ENCODE measurements around the gene WWOX. TPM values are rescaled to one million over a fixed set of nuclear protein-coding genes. Genes with fewer than 3 reads are reported as not detected.

Gene WWOX
- total and polyA plus RNA-seq, 2 of the 13 experiments (the other 11 are each of a cell fraction or from before 2014, with no cell fraction given): 9.1 to 37.4 TPM

GRCh38 chr16:78284957-78285434, 185.5 kb downstream of the WWOX start (continued):
- peak; percentile 59 for TF ChIP-seq ZNF609 (CRISPR knock-in tag; IDR thresholded peaks at IDR 0.05; ENCODE audit: borderline replicate concordance)
- TF ChIP-seq ARNTL (CRISPR knock-in tag; IDR thresholded peaks at IDR 0.05): peak; percentile 44; the same call in 1 of the 2 replicates
- TF ChIP-seq NR1H2 (CRISPR knock-in tag; IDR thresholded peaks at IDR 0.05; ENCODE audit: borderline replicate concordance, low read depth): no peak
- no peak for TF ChIP-seq ZNF737 (CRISPR knock-in tag; IDR thresholded peaks at IDR 0.05; ENCODE audit: borderline replicate concordance)
- TF ChIP-seq SALL1 (CRISPR knock-in tag; IDR thresholded peaks at IDR 0.05): peak; percentile 94
- TF ChIP-seq THAP8 (CRISPR knock-in tag; IDR thresholded peaks at IDR 0.05; ENCODE audit: borderline replicate concordance): no peak
- TF ChIP-seq HOXA3 (CRISPR knock-in tag; IDR thresholded peaks at IDR 0.05): peak; percentile 82
- TF ChIP-seq ZNF550 (CRISPR knock-in tag; IDR thresholded peaks at IDR 0.05; ENCODE audit: borderline replicate concordance): no peak
- peak; percentile 57 for TF ChIP-seq DRAP1 (CRISPR knock-in tag; IDR thresholded peaks at IDR 0.05)
- TF ChIP-seq EHMT2 (IDR thresholded peaks at IDR 0.05; ENCODE audit: borderline replicate concordance, low read depth, low read length): peak; percentile 45; the same call in 1 of the 2 replicates
- TF ChIP-seq HDAC1 (CRISPR knock-in tag; IDR thresholded peaks at IDR 0.05): peak; percentile 54; the same call in 1 of the 2 replicates
- TF ChIP-seq SP5 (CRISPR knock-in tag; IDR thresholded peaks at IDR 0.05; ENCODE audit: borderline replicate concordance, low read depth): peak; percentile 21; the same call in 1 of the 2 replicates
- TF ChIP-seq TEAD3 (CRISPR knock-in tag; optimal IDR thresholded peaks at IDR 0.05; ENCODE audit: borderline replicate concordance): peak; percentile 55
- peak; percentile 93 for TF ChIP-seq KDM1A (CRISPR knock-in tag; IDR thresholded peaks at IDR 0.05)
- TF ChIP-seq MEIS1 (CRISPR knock-in tag; IDR thresholded peaks at IDR 0.05; ENCODE audit: borderline replicate concordance): peak; percentile 88; the same call in 1 of the 2 replicates
- TF ChIP-seq ZNF382 (CRISPR knock-in tag; IDR thresholded peaks at IDR 0.05; ENCODE audit: borderline replicate concordance): no peak
- TF ChIP-seq PHF5A (CRISPR knock-in tag; IDR thresholded peaks at IDR 0.05; ENCODE audit: low read depth, unreplicated experiment): peak; percentile 48
- TF ChIP-seq ZNF788 (CRISPR knock-in tag; IDR thresholded peaks at IDR 0.05; ENCODE audit: borderline replicate concordance): peak; percentile 56; the same call in 1 of the 2 replicates
- peak; percentile 83; the same call in 1 of the 2 replicates for TF ChIP-seq ZKSCAN5 (CRISPR knock-in tag; IDR thresholded peaks at IDR 0.05)
- TF ChIP-seq CREB1 (IDR thresholded peaks at IDR 0.05): peak; percentile 82
- TF ChIP-seq CREB1 (CRISPR knock-in tag; IDR thresholded peaks at IDR 0.05): peak; percentile 85
- TF ChIP-seq DNMT1 (CRISPR knock-in tag; IDR thresholded peaks at IDR 0.05): no peak
- TF ChIP-seq TBL1XR1 (IDR thresholded peaks at IDR 0.05; ENCODE audit: borderline replicate concordance, low read length, partially characterized antibody): peak; percentile 86
- no peak for TF ChIP-seq GPBP1L1 (CRISPR knock-in tag; IDR thresholded peaks at IDR 0.05)
